Measurements from ENCODE around the gene LIPN.

The LIPN gene

GRCh38 chr10:88759366-88760101 is at the start of gene LIPN:
Gene LIPN (plus strand): TSS chr10:88760020. CDS start chr10:88761406, 1,386 bp downstream.
- H3K4me3 ChIP-seq (ENCODE audit: low read depth, low read length), result no peak within 1 kb of the TSS
- TF ChIP-seq CTCF (IDR thresholded peaks at IDR 0.05; ENCODE audit: low read depth, low read length), result no peak

- no peak for TF ChIP-seq CTCF (IDR thresholded peaks at IDR 0.05; ENCODE audit: low read depth, low read length)
- H3K4me3 ChIP-seq (ENCODE audit: low read depth, low read length), result no peak overlapping the region
These were observed 44.3 kb upstream of the LIPN start for GRCh38 chr10:88715517-88715916.

GRCh38 chr10:88721392-88721791 is 38.4 kb upstream of the LIPN start:
- H3K4me3 ChIP-seq (ENCODE audit: low read depth, low read length), result no peak overlapping the region
- no peak for TF ChIP-seq CTCF (IDR thresholded peaks at IDR 0.05; ENCODE audit: low read depth, low read length)

- TF ChIP-seq CTCF (IDR thresholded peaks at IDR 0.05; ENCODE audit: low read depth, low read length), result no peak
- no peak overlapping the region for H3K4me3 ChIP-seq (ENCODE audit: low read depth, low read length)
These were observed 34.0 kb upstream of the LIPN start for GRCh38 chr10:88725798-88726197.

GRCh38 chr10:88728107-88728763 is 31.6 kb upstream of the LIPN start:
- H3K4me3 ChIP-seq (ENCODE audit: low read depth, low read length), result no peak overlapping the region
- no peak for TF ChIP-seq CTCF (IDR thresholded peaks at IDR 0.05; ENCODE audit: low read depth, low read length)

- TF ChIP-seq CTCF (IDR thresholded peaks at IDR 0.05; ENCODE audit: low read depth, low read length), result no peak
- H3K4me3 ChIP-seq (ENCODE audit: low read depth, low read length), result no peak overlapping the region
These were observed 29.0 kb upstream of the LIPN start for GRCh38 chr10:88730864-88731263.

- no peak for TF ChIP-seq CTCF (IDR thresholded peaks at IDR 0.05; ENCODE audit: low read depth, low read length)
- H3K4me3 ChIP-seq (ENCODE audit: low read depth, low read length), result no peak overlapping the region
These were observed 28.5 kb upstream of the LIPN start for GRCh38 chr10:88731296-88731695.
